Upper lobe of right lung (tissue), 1 donor: Measurements from ENCODE around the gene C19orf53. TPM values are rescaled to one million over a fixed set of nuclear protein-coding genes. Genes with fewer than 3 reads are reported as not detected.
"Not testable (repeated sequence)": the region's sequence is repeated elsewhere in the genome, so short reads cannot be mapped to it uniquely, and the experiment has no call there.

Experiments
- ATAC-seq: fragments of 200-7000 bp; cut with Tn5 transposase; one replicate; pipeline ENCODE4 v1.9.1; 2020; ENCODE audit warnings: mild to moderate bottlenecking, moderate library complexity
- DNase-seq: peaks from one replicate; pipeline ENCODE4 v3.0.0-alpha.2; 2020
- H3K27ac ChIP-seq: fragments of 200-600 bp; one replicate; pipeline ENCODE4 v1.8.0; 2022
- H3K27me3 ChIP-seq: fragments of 200-600 bp; one replicate; pipeline ENCODE4 v1.8.0; 2022; ENCODE audit warnings: mild to moderate bottlenecking
- H3K36me3 ChIP-seq: fragments of 200-600 bp; one replicate; pipeline ENCODE4 v1.8.0; 2022
- H3K4me1 ChIP-seq: fragments of 200-600 bp; one replicate; pipeline ENCODE4 v1.8.0; 2022
- H3K4me3 ChIP-seq: fragments of 200-600 bp; one replicate; pipeline ENCODE4 v1.8.0; 2022; ENCODE audit warnings: mild to moderate bottlenecking
- H3K9me3 ChIP-seq: fragments of 200-600 bp; one replicate; pipeline ENCODE4 v1.8.0; 2022
- intact Hi-C: fragments of 100-400 bp; cut with DNase I; formaldehyde crosslinking; loops from one replicate; pipeline ENCODE4 v1.11.0; 2022
- total RNA-seq: library from RNA; stranded (reverse); fragmentation: NEBNext Ultra II Directional; extraction: Animal tissue kit (Norgen Biotek cat#: 25700); gene quantifications from one replicate; pipeline ENCODE4 v1.2.1, GENCODE V29; 2021
- TF ChIP-seq, protein P1 (sequence below): fragments of 200-600 bp; IDR thresholded peaks from one replicate; pipeline ENCODE4 v1.8.0; 2022; ENCODE audit warnings: antibody characterized with exemption
- donor health status: DM: no; HTN: yes; CAD: no; lungs with severe emphysema.

The C19orf53 gene
- total RNA-seq, 1 donor from 2014 or later, result 77.8 TPM

DNA sequence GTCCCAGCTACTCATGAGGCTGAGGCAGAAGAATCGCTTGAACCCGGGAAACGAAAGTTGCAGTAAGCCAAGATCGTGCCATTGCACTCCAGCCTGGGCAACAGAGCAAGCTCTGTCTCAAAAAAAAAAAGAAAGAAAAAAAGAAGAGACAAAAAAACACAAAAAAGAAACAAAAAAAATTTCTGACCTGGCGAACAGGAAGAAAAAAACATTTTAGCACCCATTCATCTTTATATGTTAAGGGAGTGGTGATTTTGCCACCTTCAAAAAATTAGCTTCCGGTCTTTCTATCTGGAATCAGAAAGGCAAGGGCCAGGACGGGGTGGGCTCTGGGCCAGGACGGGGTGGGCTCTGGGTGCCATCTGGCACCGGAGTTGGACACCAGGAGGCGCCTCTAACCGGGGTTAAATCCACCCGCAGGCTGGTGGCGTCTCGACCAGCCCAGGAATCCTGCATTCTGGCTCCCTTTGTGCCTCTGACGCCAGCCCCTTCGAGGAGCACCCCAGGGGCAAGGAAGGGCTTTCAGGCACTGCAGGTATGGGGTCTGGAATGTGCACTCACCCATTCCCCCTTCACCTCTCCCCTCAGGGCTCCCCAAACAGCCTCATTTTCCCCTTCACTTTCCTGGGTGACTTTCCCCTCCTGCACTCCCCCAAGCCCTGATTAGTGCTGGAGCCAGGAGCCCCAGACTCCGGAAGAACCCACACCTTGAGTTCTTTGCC, 10.6 kb downstream of the C19orf53 start:
- Histone ChIP-seq H3K27me3 (no peaks in the 10 kb centered on the region), H3K4me3 (no peak overlapping the region), H3K36me3 (no peaks in the 10 kb centered on the region), H3K4me1 (peaks cover 34% of the 10 kb centered on the region), H3K9me3 (no peaks in the 10 kb centered on the region), H3K27ac (peak overlapping the region; percentile 30)
- DNase-seq, result peak; percentile 92
- TF ChIP-seq, protein P1, sequence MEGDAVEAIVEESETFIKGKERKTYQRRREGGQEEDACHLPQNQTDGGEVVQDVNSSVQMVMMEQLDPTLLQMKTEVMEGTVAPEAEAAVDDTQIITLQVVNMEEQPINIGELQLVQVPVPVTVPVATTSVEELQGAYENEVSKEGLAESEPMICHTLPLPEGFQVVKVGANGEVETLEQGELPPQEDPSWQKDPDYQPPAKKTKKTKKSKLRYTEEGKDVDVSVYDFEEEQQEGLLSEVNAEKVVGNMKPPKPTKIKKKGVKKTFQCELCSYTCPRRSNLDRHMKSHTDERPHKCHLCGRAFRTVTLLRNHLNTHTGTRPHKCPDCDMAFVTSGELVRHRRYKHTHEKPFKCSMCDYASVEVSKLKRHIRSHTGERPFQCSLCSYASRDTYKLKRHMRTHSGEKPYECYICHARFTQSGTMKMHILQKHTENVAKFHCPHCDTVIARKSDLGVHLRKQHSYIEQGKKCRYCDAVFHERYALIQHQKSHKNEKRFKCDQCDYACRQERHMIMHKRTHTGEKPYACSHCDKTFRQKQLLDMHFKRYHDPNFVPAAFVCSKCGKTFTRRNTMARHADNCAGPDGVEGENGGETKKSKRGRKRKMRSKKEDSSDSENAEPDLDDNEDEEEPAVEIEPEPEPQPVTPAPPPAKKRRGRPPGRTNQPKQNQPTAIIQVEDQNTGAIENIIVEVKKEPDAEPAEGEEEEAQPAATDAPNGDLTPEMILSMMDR, result peak; percentile 82
- intact Hi-C loops, result loop anchor here (5.0 kb wide), 1 partner anchor 77 kb away; no protein-coding TSS in a partner anchor
- peak; percentile 91 for ATAC-seq

GRCh38 chr19:13788991-13789390, 14.7 kb downstream of the C19orf53 start:
- Histone ChIP-seq H3K4me3 (no peak overlapping the region), H3K36me3 (no peaks in the 10 kb centered on the region), H3K4me1 (peaks cover 23% of the 10 kb centered on the region), H3K9me3 (no peaks in the 10 kb centered on the region), H3K27ac (peak overlapping the region; percentile 83), H3K27me3 (no peaks in the 10 kb centered on the region)
- DNase-seq (no peak), ATAC-seq (peak; percentile 26)
- TF ChIP-seq, protein P1, result no peak
- intact Hi-C loops, result loop anchor here (5.0 kb wide), 1 partner anchor 73 kb away; no protein-coding TSS in a partner anchor

DNA sequence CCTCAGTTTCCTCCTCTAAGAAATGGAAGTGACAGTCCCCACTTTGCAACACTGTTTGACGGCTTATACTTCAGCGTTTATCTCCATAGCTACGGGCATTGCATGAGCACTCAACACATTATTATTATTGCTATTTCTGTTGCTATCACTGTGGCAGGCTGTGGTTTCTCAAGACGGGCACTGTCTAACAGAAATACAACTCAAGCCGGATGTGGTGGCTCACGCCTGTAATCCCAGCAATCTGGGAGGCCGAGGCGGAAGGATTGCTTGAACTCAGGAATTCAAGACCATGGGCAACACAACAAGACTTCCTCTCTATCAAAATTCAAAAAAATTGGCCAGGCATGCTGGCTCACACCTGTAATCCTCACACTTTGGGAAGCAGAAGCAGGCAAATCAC, 16.1 kb downstream of the C19orf53 start:
- intact Hi-C loops, result no loop called here
- TF ChIP-seq, protein P1, result no peak
- Histone ChIP-seq H3K27me3 (no peaks in the 10 kb centered on the region), H3K4me3 (no peak overlapping the region), H3K36me3 (no peaks in the 10 kb centered on the region), H3K4me1 (peaks cover 19% of the 10 kb centered on the region), H3K9me3 (no peaks in the 10 kb centered on the region), H3K27ac (peak overlapping the region; percentile 67)
- ATAC-seq, result no peak
- no peak for DNase-seq

GRCh38 chr19:13793317-13793716, 19.1 kb downstream of the C19orf53 start:
- H3K9me3 ChIP-seq, H3K4me3 ChIP-seq, H3K27me3 ChIP-seq, intact Hi-C loops, H3K27ac ChIP-seq, ATAC-seq, DNase-seq, H3K36me3 ChIP-seq: not testable (repeated sequence)
- peaks cover 35% of the 10 kb centered on the region for H3K4me1 ChIP-seq

DNA sequence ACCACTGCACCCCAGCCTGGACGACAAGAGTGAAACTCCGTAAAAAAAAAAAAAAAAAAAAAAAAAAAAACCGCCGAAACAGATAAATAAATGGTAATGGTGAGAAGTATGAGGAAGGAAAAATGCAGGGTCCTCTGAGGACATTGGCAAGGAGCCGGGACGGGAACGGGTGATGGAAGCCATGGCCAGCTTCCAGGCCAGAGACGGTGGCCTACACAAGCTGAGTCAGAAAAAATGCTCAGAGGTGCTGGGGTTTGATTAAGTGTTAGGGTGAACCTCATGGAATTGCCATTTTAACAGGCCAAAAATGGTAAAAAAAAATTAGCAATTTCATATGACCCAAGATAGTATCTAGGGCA, 20.1 kb downstream of the C19orf53 start:
- Histone ChIP-seq H3K4me3 (peak overlapping the region; percentile 79), H3K27me3 (no peaks in the 10 kb centered on the region), H3K27ac (peak overlapping the region; percentile 94), H3K9me3 (no peaks in the 10 kb centered on the region), H3K36me3 (no peaks in the 10 kb centered on the region), H3K4me1 (peaks cover 27% of the 10 kb centered on the region)
- intact Hi-C loops, result no loop called here
- ATAC-seq (no peak), DNase-seq (peak; percentile 74)
- TF ChIP-seq, protein P1, result no peak

GRCh38 chr19:13794757-13795589, 20.7 kb downstream of the C19orf53 start, which contains the start of gene ZSWIM4:
TSS of gene ZSWIM4 (plus strand) at chr19:13795443. CDS start at chr19:13795649, 206 bp downstream.
- ATAC-seq, result peak; percentile 98
- H3K27ac ChIP-seq, result peak within 1 kb of the TSS; percentile 94
- no peaks in the 10 kb centered on the region for H3K36me3 ChIP-seq
- peak; percentile 99 for DNase-seq
- intact Hi-C loops, result loop anchor here (5.0 kb wide), 1 partner anchor 37 kb away; no protein-coding TSS in a partner anchor
- TF ChIP-seq, protein P1, result no peak
- H3K4me3 ChIP-seq, result peak within 1 kb of the TSS; percentile 79
- peaks cover 23% of the 10 kb centered on the region for H3K4me1 ChIP-seq
- no peaks in the 10 kb centered on the region for H3K9me3 ChIP-seq
- no peaks in the 10 kb centered on the region for H3K27me3 ChIP-seq
